GM12864 (cell line): ENCODE data around the gene TMEM14A.
"Not testable (repeated sequence)": the region's sequence is repeated elsewhere in the genome, so short reads cannot be mapped to it uniquely, and the experiment has no call there.

Experiments
- DNase-seq: peaks from one replicate; pipeline ENCODE4 v3.0.0-alpha.2; 2011; ENCODE audit warnings: low read depth
- H3K4me3 ChIP-seq: 2 replicates; pipeline ENCODE4 v1.5.1; 2011; ENCODE audit warnings: mild to moderate bottlenecking, low read depth, low read length, control low read depth
- CTCF ChIP-seq: IDR thresholded peaks from 2 replicates; pipeline ENCODE4 v1.5.1; 2011; ENCODE audit warnings: low read depth, mild to moderate bottlenecking, moderate library complexity, low read length, control low read depth, inconsistent platforms; ENCODE audit errors: missing control alignments

TMEM14A gene

GRCh38 chr6:52691718-52692117, 20.8 kb downstream of the TMEM14A start:
- no peak for TF ChIP-seq CTCF

GRCh38 chr6:52693773-52694172, 22.9 kb downstream of the TMEM14A start:
- no peak for TF ChIP-seq CTCF
- no peak for DNase-seq
- no peak overlapping the region for H3K4me3 ChIP-seq

More at GRCh38 chr6:52691718-52692117, 20.8 kb downstream of the TMEM14A start:
- DNase-seq: no peak
- H3K4me3 ChIP-seq: no peak overlapping the region

- DNase-seq: no peak
- no peak for TF ChIP-seq CTCF
- no peak overlapping the region for H3K4me3 ChIP-seq
Measured at GRCh38 chr6:52694404-52694803, 23.5 kb downstream of the TMEM14A start.

- no peak overlapping the region for H3K4me3 ChIP-seq
- no peak for TF ChIP-seq CTCF
- no peak for DNase-seq
Measured at GRCh38 chr6:52696418-52696817, 25.5 kb downstream of the TMEM14A start.

- DNase-seq: no peak
- no peak overlapping the region for H3K4me3 ChIP-seq
- TF ChIP-seq CTCF: no peak
Measured at GRCh38 chr6:52697903-52698302, 27.0 kb downstream of the TMEM14A start.

GRCh38 chr6:52704060-52704459, 33.1 kb downstream of the TMEM14A start:
- no peak for DNase-seq
- no peak for TF ChIP-seq CTCF
- H3K4me3 ChIP-seq: no peak overlapping the region

GRCh38 chr6:52704781-52705502, 34.0 kb downstream of the TMEM14A start:
- H3K4me3 ChIP-seq, DNase-seq: not testable (repeated sequence)
